Fibroblast of villous mesenchyme (primary cell): ENCODE results near the gene CTBP1. TPM values are rescaled to one million over a fixed set of nuclear protein-coding genes. Genes with fewer than 3 reads are reported as not detected.
"Not testable (repeated sequence)": the region's sequence is repeated elsewhere in the genome, so short reads cannot be mapped to it uniquely, and the experiment has no call there.

ENCODE experiments used
- DNase-seq: peaks from one replicate; pipeline ENCODE4 v3.0.0-alpha.2; 2010; ENCODE audit warnings: low read depth
- H3K4me3 ChIP-seq: 2 replicates; pipeline ENCODE4 v1.5.1; 2011; ENCODE audit warnings: low read depth, mild to moderate bottlenecking, low read length
- CTCF ChIP-seq: IDR thresholded peaks from 2 replicates; pipeline ENCODE4 v1.5.1; 2012; ENCODE audit warnings: low read depth, mild to moderate bottlenecking, low read length; ENCODE audit not compliant: insufficient read depth
- total RNA-seq: library from RNA; depleted of rRNA; stranded (reverse); fragments of >200 nt; gene quantifications from 2 replicates; pipeline ENCODE4 v1.2.3, GENCODE V29; 2012

CTBP1 gene
- total RNA-seq, 1 donor, result 235 TPM

DNA sequence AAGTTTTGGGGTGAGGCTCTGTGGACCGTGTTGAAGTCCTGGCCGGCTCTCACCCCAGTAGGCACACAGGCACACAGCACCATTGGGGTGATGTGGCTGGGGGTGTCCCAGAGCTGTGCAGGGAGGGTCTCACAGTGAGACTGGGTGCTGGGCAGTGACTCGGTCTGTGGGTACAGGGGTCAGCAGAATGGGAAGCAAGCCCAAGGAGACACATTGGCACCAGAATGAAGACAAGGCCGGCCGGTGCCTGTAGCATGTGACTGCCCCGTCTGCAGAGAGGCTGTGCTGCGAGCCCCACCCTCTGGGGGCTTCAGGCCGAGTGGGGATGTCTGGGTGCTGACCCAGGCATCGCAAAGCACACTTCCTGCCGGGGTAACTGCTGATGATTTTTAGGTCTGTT is 46.0 kb upstream of the CTBP1 start:
- no peak overlapping the region for H3K4me3 ChIP-seq
- TF ChIP-seq CTCF, result no peak
- no peak for DNase-seq

GRCh38 chr4:1294424-1294823 is 45.5 kb upstream of the CTBP1 start:
- no peak overlapping the region for H3K4me3 ChIP-seq
- no peak for TF ChIP-seq CTCF
- no peak for DNase-seq

DNA sequence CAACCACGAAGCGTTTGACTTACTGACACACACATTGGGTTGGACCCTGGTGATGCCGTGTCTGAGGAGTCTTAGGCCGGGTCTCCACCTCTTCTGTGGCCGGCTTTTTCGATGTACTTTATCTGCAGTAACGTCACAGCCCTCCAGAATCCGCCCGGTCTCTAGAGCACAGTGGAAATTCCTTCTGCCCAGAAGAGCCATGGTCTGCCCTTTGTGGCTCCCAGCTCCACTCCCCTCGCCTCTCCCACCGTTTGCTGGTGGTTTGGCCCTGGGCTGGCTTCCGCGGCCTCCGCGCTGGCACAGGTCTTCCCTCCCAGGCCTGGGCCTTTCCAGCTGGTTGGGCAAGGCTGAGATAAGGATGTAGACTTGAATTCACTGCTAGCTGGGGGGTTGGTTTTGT is 45.1 kb upstream of the CTBP1 start:
- no peak overlapping the region for H3K4me3 ChIP-seq
- peak; percentile 82 for DNase-seq
- TF ChIP-seq CTCF, result no peak

- no peak for TF ChIP-seq CTCF
- no peak for DNase-seq
- H3K4me3 ChIP-seq, result no peak overlapping the region
Measured at GRCh38 chr4:1293531-1293941, 44.6 kb upstream of the CTBP1 start.

GRCh38 chr4:1292703-1293011 is 43.7 kb upstream of the CTBP1 start:
- not testable (repeated sequence) for H3K4me3 ChIP-seq, DNase-seq

DNA sequence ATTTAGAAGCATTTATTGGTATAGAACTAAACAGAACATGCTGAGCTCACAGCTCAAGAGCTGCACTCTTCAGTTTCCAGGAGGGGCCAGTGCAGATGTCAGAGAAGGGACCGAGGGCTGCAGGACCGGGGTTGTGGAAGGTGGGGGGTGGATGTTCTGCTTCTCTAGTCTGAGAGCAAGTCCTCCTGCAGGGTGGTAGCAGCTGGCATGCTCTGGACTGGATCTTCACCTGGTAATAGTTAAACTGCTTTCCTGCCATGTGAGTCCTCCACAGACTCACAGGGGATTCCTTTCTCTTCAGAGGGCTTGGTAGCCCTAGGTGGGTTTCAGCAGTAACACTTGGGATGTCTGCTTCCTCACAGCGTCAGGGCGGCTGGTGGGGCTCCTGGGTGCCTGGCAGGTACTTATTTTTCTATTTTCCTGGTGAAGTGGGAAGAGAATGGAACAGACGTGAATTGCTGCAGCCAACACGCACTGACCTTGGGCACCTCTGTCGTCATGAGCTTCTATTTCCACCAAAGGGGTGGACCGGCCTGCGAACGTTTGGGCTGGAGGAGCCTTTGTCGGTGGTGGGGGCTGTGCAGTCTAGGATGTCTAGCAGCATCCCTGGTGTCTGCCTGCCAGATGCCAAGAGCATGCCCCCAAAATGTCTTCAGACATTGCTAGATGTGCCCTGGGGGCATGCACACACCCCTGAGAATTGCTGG is 43.2 kb upstream of the CTBP1 start:
- no peak overlapping the region for H3K4me3 ChIP-seq
- DNase-seq, result no peak
- no peak for TF ChIP-seq CTCF

GRCh38 chr4:1291091-1291490 is 42.2 kb upstream of the CTBP1 start:
- no peak for TF ChIP-seq CTCF
- peak overlapping the region; percentile 79 for H3K4me3 ChIP-seq
- DNase-seq, result no peak
